ENCODE measurements around the gene SUMO1.
"Not testable (repeated sequence)": the region's sequence is repeated elsewhere in the genome, so short reads cannot be mapped to it uniquely, and the experiment has no call there.

The SUMO1 gene

GRCh38 chr2:202238234-202239197, at the start of gene SUMO1:
Gene SUMO1 (minus strand): TSS chr2:202238597. CDS start chr2:202238451, 146 bp downstream.
- peak; percentile 84 to 85 for DNase-seq (ENCODE audit: low read depth in 1 of 2, low spot score in 1 of 2)

GRCh38 chr2:202286595-202286994, 48.2 kb upstream of the SUMO1 start:
- no peak for DNase-seq (ENCODE audit: low read depth in 1 of 2, low spot score in 1 of 2)

DNA sequence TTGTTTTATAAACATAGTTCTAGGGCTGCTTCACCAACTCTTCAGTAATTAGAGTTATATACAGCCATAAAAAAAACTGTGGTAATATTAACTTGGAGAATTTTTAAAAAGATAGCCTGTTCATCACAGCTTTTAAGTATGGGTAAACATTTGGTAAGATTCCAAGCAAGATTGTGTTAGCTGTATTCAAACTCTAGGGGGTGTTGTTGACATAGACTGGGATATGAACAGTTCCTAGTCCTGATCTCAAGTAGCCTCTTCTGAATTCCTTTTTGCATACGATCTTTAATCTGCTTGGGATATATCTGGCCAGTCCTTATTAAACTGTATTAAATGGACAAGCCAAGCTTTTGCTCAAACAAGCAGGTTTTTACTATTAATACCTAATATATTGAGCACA, 40.5 kb upstream of the SUMO1 start:
- no peak for DNase-seq (ENCODE audit: low read depth in 1 of 2, low spot score in 1 of 2)

DNA sequence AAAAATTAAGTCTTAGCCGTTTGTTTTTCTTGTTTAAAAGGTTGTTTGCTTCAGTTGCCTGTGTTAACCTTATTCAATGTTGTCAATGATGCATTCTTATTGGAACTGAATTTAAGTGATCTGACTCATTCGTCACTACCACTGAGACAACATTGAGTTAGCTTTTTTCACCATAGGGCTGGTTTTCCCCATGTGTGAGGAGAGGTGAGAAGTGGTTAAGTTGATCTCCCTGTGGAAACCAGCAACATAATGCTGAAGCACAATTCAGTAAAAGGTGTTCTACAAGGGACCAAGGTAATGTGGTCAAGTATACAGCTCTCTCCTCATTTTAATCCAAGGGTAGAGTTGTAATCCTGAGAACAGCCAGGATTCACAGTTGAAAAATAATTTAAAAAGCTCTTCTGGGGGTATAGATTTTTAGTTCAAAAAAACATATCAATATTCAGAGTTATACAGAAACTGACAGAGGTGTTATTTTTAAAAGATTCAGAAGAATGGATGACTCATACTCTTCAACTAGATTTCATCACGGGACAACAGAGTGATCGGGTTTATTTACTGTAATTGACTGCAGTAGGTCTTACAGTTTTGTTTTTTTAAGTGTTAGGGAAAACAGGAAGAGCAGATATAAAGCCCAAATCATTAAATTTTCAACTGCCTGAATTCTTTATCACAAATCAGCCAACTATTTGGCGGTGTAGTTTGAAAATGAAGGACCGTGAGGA, 39.8 kb upstream of the SUMO1 start:
- no peak for DNase-seq (ENCODE audit: low read depth in 1 of 2, low spot score in 1 of 2)

DNA sequence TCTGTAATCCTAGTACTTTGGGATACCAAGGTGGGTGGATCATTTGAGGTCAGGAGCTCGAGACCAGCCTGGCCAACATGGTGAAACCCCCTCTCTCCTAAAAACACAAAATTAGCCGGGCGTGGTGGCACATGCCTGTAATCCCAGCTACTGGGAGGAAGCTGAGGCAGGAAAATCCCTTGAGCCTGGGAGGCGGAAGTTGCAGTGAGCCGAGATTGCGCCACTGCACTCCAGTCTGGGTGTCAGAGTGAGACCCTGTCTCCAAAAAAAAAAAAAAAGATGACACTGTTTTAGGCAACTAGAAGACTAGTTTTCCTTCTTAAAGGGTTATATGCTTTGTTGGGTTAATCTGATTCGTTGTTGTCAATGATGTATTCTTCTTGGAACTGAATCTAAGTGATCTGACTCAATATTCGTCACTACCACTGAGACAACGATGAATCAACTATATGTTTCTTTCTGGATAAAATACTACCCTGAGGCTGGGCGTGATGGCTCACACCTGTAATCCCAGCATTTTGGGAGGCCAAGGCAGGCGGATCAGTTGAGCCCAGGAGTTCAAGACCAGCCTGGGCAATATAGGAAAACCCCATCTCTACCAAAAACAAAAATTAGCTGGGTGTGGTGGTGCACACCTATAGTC, 37.8 kb upstream of the SUMO1 start:
- DNase-seq (ENCODE audit: low read depth in 1 of 2, low spot score in 1 of 2): not testable (repeated sequence)

- DNase-seq (ENCODE audit: low read depth in 1 of 2, low spot score in 1 of 2): no peak
Observed at GRCh38 chr2:202270487-202270886, 32.1 kb upstream of the SUMO1 start.

DNA sequence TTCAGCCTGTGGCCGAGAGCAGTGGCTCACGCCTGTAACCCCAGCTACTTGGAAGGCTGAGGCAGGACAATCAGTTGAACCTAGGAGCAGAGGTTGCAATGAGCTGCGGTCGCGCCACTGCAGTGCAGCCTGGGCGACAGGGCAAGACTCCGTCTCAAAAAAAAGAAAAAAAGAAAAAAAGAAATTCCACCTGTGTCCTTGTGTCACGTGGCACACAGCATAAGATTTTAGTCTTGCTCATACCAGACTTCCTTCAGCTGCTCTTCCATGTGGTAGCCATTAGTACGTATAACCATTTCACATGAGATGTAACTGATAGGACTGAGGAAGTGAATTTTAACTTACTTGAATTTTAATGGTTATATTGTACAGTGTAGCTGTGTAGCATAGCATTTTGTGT, 31.2 kb upstream of the SUMO1 start:
- DNase-seq (ENCODE audit: low read depth in 1 of 2, low spot score in 1 of 2): no peak

- DNase-seq (ENCODE audit: low read depth in 1 of 2, low spot score in 1 of 2): no peak
Observed at GRCh38 chr2:202267495-202267894, 29.1 kb upstream of the SUMO1 start.

- peak; percentile 72 to 83 for DNase-seq (ENCODE audit: low read depth in 1 of 2, low spot score in 1 of 2)
Observed at GRCh38 chr2:202265467-202266277, 27.3 kb upstream of the SUMO1 start, which contains the start of gene NOP58. Gene NOP58 (plus strand): TSS chr2:202265763. CDS start chr2:202265942, 179 bp downstream.

DNA sequence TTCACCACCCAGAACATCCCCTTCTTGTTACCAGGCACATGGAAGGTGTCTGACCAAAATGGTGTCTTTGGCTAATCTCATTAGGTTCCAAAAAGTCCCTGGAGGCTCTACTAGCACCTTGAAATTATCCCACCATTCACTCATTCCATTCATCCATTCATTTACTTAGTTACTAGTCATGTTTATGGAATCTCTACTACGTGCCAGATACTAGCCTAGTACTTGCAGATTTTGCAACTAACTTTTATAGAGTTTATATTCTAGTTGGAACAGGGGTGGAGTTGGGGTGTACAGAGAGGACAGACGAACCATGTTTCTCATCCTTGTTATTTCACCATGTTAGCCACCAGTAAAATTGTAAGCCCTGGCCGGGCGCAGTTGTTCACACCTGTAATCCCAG, 23.1 kb upstream of the SUMO1 start:
- no peak for DNase-seq (ENCODE audit: low read depth in 1 of 2, low spot score in 1 of 2)

- no peak for DNase-seq (ENCODE audit: low read depth in 1 of 2, low spot score in 1 of 2)
Observed at GRCh38 chr2:202251494-202251893, 13.1 kb upstream of the SUMO1 start.

DNA sequence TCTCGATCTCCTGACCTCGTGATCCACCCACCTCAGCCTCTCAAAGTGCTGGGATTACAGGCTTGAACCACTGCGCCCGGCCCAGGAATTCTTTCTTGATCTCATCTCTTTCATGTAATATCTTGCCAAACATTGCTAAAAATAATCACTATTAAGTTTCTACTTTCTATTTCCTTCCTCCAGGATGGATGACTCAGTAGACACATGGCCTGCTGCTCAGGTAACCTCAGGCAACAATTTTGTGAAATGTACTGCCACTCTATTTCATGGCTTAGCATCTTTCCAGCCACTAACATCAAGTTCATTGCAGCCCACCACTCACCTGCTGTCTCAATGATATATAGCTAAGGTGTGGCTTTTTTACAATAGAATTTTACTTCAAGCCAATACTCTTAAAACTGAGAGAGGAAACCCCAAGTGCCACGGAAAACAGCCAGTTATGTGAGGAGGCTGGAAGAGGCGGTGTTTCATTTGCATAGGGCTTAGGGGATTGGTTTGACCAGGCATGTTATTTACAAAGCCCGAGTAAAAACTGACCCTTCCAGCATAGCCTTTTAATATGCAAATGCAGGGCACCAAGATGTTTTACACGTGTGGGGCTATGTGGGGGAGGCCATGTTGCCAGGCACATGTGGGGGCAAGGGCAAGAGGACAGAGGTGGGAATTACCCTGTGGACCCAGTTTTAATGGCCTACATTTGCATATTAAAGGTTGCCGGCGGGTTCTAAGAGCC, 11.3 kb upstream of the SUMO1 start:
- DNase-seq (ENCODE audit: low read depth in 1 of 2, low spot score in 1 of 2): no peak

DNA sequence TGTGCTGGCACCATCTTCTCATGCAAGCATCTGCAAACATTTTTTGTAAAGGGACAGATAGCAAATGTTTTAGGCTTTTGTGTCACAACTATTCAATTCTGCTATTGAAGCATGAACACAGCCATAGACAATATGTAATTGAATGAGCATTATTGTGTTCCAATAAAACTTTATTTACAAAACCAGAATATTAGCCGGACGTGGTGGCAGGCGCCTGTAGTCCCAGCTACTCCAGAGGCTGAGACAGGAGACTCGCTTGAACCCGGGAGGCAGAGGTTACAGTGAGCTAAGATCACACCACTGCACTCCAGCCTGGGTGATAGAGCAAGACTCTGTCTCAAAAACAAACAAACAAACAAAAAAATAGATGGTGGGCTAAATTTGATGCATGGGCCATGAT, 9.3 kb upstream of the SUMO1 start:
- DNase-seq (ENCODE audit: low read depth in 1 of 2, low spot score in 1 of 2): not testable (repeated sequence)

DNA sequence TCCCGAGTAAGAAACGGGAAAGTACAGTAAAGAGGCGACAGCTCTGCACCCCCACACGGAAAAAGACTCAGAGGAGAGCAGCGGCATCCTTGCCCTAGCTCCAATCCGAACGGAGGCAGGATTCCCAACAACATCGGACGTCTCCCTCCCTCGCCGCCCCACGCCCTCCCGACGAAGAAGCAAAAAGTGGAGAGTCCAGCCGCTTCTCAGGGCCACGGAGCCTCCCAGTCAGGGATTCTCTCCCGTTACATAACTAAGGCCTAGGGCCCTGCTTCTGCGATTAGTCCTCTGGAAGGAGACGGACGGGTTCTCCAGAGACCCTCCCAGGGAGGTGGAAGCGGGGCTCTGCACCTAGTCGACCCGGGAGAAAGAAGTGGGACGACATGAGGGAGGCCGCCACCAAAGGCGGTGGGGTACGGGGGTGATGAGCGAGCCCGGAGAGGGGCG, 587 bp downstream of the SUMO1 start:
- DNase-seq (ENCODE audit: low read depth in 1 of 2, low spot score in 1 of 2): peak in 1 of 2 donors; percentile 2

DNA sequence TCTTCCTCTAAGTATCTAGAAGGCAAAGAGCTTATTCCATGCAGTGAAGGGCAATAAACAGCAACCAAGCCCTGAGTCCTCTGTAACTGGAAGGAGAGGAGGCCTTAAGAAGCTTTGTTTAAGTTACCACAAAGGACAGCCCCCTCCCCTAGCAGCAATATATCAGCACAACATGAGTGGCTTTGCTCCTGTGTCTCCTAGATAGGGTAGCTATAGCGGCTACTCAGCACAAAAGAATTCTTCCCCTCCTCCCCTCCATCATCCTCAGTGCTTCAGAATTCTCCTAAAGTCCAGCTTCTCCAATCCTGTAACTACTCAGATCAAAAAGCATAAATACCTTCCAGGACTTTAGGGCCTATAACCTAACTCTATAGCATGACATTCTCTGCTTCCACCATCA, 16.5 kb downstream of the SUMO1 start:
- no peak for DNase-seq (ENCODE audit: low read depth in 1 of 2, low spot score in 1 of 2)

- DNase-seq (ENCODE audit: low read depth in 1 of 2, low spot score in 1 of 2): no peak
Observed at GRCh38 chr2:202215179-202215578, 23.2 kb downstream of the SUMO1 start.

GRCh38 chr2:202208526-202208925, 29.9 kb downstream of the SUMO1 start:
- no peak for DNase-seq (ENCODE audit: low read depth in 1 of 2, low spot score in 1 of 2)

DNA sequence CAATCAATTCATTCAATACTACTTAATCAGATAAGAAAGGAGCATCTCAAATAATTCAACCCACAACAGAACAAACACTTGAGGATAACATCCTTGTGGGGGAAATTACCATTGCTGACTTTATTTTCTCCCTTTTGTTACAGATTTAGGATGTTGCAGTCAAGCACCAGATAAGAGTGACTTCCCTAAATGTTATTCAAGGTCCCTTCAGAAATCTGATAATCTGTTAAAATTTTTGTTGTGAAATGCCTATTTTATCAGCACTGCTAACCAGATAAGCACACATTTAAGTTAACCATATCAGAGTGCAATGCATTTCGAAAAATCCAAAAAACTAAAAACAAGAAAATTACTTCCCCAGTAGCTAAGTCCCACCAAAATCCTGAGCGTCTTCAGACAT, 33.5 kb downstream of the SUMO1 start:
- no peak for DNase-seq (ENCODE audit: low read depth in 1 of 2, low spot score in 1 of 2)

GRCh38 chr2:202203348-202203747, 35.0 kb downstream of the SUMO1 start:
- no peak for DNase-seq (ENCODE audit: low read depth in 1 of 2, low spot score in 1 of 2)
